ENCODE data around the gene SEC24C.

- TF ChIP-seq ZBTB7A (CRISPR knock-in tag; IDR thresholded peaks at IDR 0.05): no peak
- TF ChIP-seq ZBTB3 (CRISPR knock-in tag; IDR thresholded peaks at IDR 0.05; ENCODE audit: borderline replicate concordance, low read depth): no peak
- no peak for TF ChIP-seq PHF20 (CRISPR knock-in tag; IDR thresholded peaks at IDR 0.05)
- no peak for TF ChIP-seq CTCF (CRISPR knock-in tag; IDR thresholded peaks at IDR 0.05)
- no peak for TF ChIP-seq ATM (IDR thresholded peaks at IDR 0.05; ENCODE audit: borderline replicate concordance)
- no peak for TF ChIP-seq HIC2 (CRISPR knock-in tag; IDR thresholded peaks at IDR 0.05; ENCODE audit: low read depth)
- no peak for TF ChIP-seq ZNF180 (CRISPR knock-in tag; IDR thresholded peaks at IDR 0.05; ENCODE audit: borderline replicate concordance, low read depth)
- no peak for TF ChIP-seq JUN (CRISPR knock-in tag; IDR thresholded peaks at IDR 0.05)
- no peak for TF ChIP-seq RBM39 (IDR thresholded peaks at IDR 0.05; ENCODE audit: low read depth, low read length, poor library complexity, severe bottlenecking)
- TF ChIP-seq ZNF580 (CRISPR knock-in tag; IDR thresholded peaks at IDR 0.05; ENCODE audit: borderline replicate concordance, low read depth): no peak
These were observed 19.2 kb downstream of the SEC24C start for GRCh38 chr10:73763343-73763742.

All from HepG2 (cell line).